Caki2 (cell line): ENCODE data around the gene TMED5. TPM values are rescaled to one million over a fixed set of nuclear protein-coding genes. Genes with fewer than 3 reads are reported as not detected.
"Not testable (repeated sequence)": the region's sequence is repeated elsewhere in the genome, so short reads cannot be mapped to it uniquely, and the experiment has no call there.

Experiments
- DNase-seq: peaks from one replicate; pipeline ENCODE4 v3.0.0-alpha.2; 2015; ENCODE audit warnings: low read depth
- in situ Hi-C: cut with HindIII; loops from 2 replicates; pipeline ENCODE4 v1.10.0; 2016; ENCODE audit warnings: low sequenced_read_pairs, low pct_unique_long_range_greater_than_20kb, mixed read lengths
- total RNA-seq: library from RNA; depleted of rRNA; stranded (reverse); fragments of >200 nt; shearing (Covaris generic); gene quantifications from 2 replicates; pipeline ENCODE4 v1.2.3, GENCODE V29; 2014; ENCODE audit warnings: low replicate concordance

TMED5 gene
- total RNA-seq, 1 experiment from 2014 or later, result 17.3 TPM

GRCh38 chr1:93178418-93178817, 1.8 kb downstream of the TMED5 start:
- in situ Hi-C loops, result no loop called here
- DNase-seq, result no peak

- in situ Hi-C loops, result no loop called here
- DNase-seq, result peak; percentile 20
Observed at GRCh38 chr1:93177991-93178390, 2.2 kb downstream of the TMED5 start.

- DNase-seq, result not testable (repeated sequence)
Observed at GRCh38 chr1:93174638-93175037, 5.6 kb downstream of the TMED5 start.

GRCh38 chr1:93172778-93173177, 7.4 kb downstream of the TMED5 start:
- no peak for DNase-seq
- in situ Hi-C loops, result no loop called here

More at GRCh38 chr1:93174638-93175037, 5.6 kb downstream of the TMED5 start:
- in situ Hi-C loops, result not testable (repeated sequence)

- DNase-seq, result no peak
- in situ Hi-C loops, result no loop called here
Observed at GRCh38 chr1:93171549-93172034, 8.6 kb downstream of the TMED5 start.

GRCh38 chr1:93170141-93170678, 10.0 kb downstream of the TMED5 start:
- in situ Hi-C loops, DNase-seq: not testable (repeated sequence)

- no peak for DNase-seq
- in situ Hi-C loops, result no loop called here
Observed at GRCh38 chr1:93167006-93167405, 13.2 kb downstream of the TMED5 start.

GRCh38 chr1:93165895-93166294, 14.3 kb downstream of the TMED5 start:
- in situ Hi-C loops, DNase-seq: not testable (repeated sequence)

GRCh38 chr1:93164816-93165215, 15.4 kb downstream of the TMED5 start:
- in situ Hi-C loops, result no loop called here
- no peak for DNase-seq

GRCh38 chr1:93163314-93163713, 16.9 kb downstream of the TMED5 start:
- in situ Hi-C loops, DNase-seq: not testable (repeated sequence)

GRCh38 chr1:93159337-93159736, 20.9 kb downstream of the TMED5 start:
- in situ Hi-C loops, result no loop called here
- DNase-seq, result no peak

GRCh38 chr1:93155335-93155734, 24.9 kb downstream of the TMED5 start:
- no peak for DNase-seq
- in situ Hi-C loops, result no loop called here

GRCh38 chr1:93154898-93155297, 25.3 kb downstream of the TMED5 start:
- in situ Hi-C loops, result no loop called here

GRCh38 chr1:93152835-93153234, 27.4 kb downstream of the TMED5 start:
- in situ Hi-C loops, result no loop called here
- DNase-seq, result no peak

More at GRCh38 chr1:93154898-93155297, 25.3 kb downstream of the TMED5 start:
- no peak for DNase-seq

GRCh38 chr1:93151474-93151873, 28.7 kb downstream of the TMED5 start:
- in situ Hi-C loops, result no loop called here
- no peak for DNase-seq

GRCh38 chr1:93150729-93151128, 29.5 kb downstream of the TMED5 start:
- no peak for DNase-seq

GRCh38 chr1:93148001-93148400, 32.2 kb downstream of the TMED5 start:
- no peak for DNase-seq
- in situ Hi-C loops, result no loop called here

More at GRCh38 chr1:93150729-93151128, 29.5 kb downstream of the TMED5 start:
- in situ Hi-C loops, result no loop called here

GRCh38 chr1:93143769-93144168, 36.4 kb downstream of the TMED5 start:
- in situ Hi-C loops, result no loop called here
- DNase-seq, result no peak

- no peak for DNase-seq
Observed at GRCh38 chr1:93143136-93143535, 37.1 kb downstream of the TMED5 start.

GRCh38 chr1:93142161-93142560, 38.1 kb downstream of the TMED5 start:
- in situ Hi-C loops, result no loop called here
- no peak for DNase-seq

More at GRCh38 chr1:93143136-93143535, 37.1 kb downstream of the TMED5 start:
- in situ Hi-C loops, result no loop called here
